GM21390 (cell line): Measurements from ENCODE around the gene ALG10B.

Experiments
- ATAC-seq: cut with Tn5 transposase; IDR thresholded peaks from one replicate; pipeline ENCODE4 v1.9.1; 2021; ENCODE audit not compliant: unreplicated experiment

Gene ALG10B

DNA sequence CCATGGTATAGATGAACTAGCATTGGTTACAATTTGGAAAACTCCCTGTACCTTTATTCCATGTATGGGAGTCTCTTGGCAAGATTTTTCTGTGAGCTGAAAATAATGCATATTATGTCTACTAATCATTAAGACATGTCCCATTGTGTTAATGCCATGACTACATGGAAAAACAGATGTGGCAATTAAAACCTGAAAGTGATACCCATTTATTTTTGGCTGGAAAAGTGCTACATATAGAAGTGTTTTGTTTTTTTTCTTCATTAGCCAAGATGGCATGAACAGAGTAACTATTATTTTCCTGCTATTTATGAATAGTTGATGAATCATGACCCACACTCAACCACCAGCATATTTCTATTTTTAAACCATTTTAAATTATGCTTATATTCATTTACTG is 58.2 kb downstream of the ALG10B start:
- ATAC-seq, result no peak
